ENCODE data around the gene PACSIN3. TPM values are rescaled to one million over a fixed set of nuclear protein-coding genes. Genes with fewer than 3 reads are reported as not detected.
A peak's percentile ranks its signal among the peaks of the same experiment; 100 is the strongest.

The PACSIN3 gene
- total RNA-seq, 1 experiment from 2014 or later, result 76.7 TPM

GRCh38 chr11:47186700-47187695, 764 bp upstream of the PACSIN3 start:
- TF ChIP-seq CTCF (IDR thresholded peaks at IDR 0.05; ENCODE audit: insufficient read depth in 1 of 2, low read depth in 1 of 2, low read length in 1 of 2, severe bottlenecking in 1 of 2, unreplicated experiment in 1 of 2), result peak in 1 of 2 experiments; percentile 31
- BruUV-seq (replicated peaks), result TSS peak; percentile 74
- H3K4me3 ChIP-seq (ENCODE audit: low read depth, low read length), result peak overlapping the region; percentile 74
- H3K27me3 Mint-ChIP-seq (ENCODE audit: insufficient read depth, unreplicated experiment), result no peaks in the 10 kb centered on the region
- no peaks in the 10 kb centered on the region for H3K9me3 Mint-ChIP-seq (ENCODE audit: unreplicated experiment)
- peak overlapping the region; percentile 91 for H3K27ac Mint-ChIP-seq (ENCODE audit: unreplicated experiment)
- H3K4me1 Mint-ChIP-seq (ENCODE audit: low read depth, unreplicated experiment), result peaks cover 17% of the 10 kb centered on the region
- no peaks in the 10 kb centered on the region for H3K9me3 ChIP-seq
- POLR2A ChIA-PET, result interaction anchor here (0.7 to 2.4 kb wide), 14 partner anchors 9 to 528 kb away, joined by 3 to 52 read pairs (median 4); partner anchors contain the start of genes ACP2, AGBL2, DDB2 and NR1H3
- peaks cover 43% of the 10 kb centered on the region for H3K4me1 ChIP-seq
- H3K36me3 Mint-ChIP-seq (ENCODE audit: insufficient read depth, unreplicated experiment), result peaks cover 28% of the 10 kb centered on the region
- no peaks in the 10 kb centered on the region; the same call in none of the 2 replicates for H3K36me3 ChIP-seq (ENCODE audit: control insufficient read depth, insufficient read depth, low read length)
- intact Hi-C loops (cut with micrococcal nuclease; ENCODE audit: unreplicated experiment), result loop anchor here (1.0 kb wide), 1 partner anchor 70 kb away; the partner anchor contains the start of gene NR1H3
- no peaks in the 10 kb centered on the region for H3K27me3 ChIP-seq (replicated peaks; ENCODE audit: control insufficient read depth, insufficient read depth, low read length)
- peak; percentile 78 to 81 for DNase-seq
- H3K4me3 Mint-ChIP-seq (ENCODE audit: unreplicated experiment), result peak overlapping the region; percentile 92
- CTCF ChIA-PET, result interaction anchor here (0.6 to 4.5 kb wide), 10 partner anchors 8 to 186 kb away, joined by 3 to 31 read pairs (median 6); partner anchors contain the start of genes ACP2, DDB2 and NR1H3

GRCh38 chr11:47185305-47186075, 744 bp downstream of the PACSIN3 start:
- ChIA-PET CTCF (interaction anchor here (0.6 to 4.5 kb wide), 9 partner anchors 9 to 170 kb away, joined by 3 to 31 read pairs (median 5); partner anchors contain the start of genes ACP2, DDB2 and NR1H3), POLR2A (interaction anchor here (1.1 to 1.9 kb wide), 5 partner anchors 8 to 72 kb away, joined by 5 to 46 read pairs (median 7); partner anchors contain the start of genes ACP2, DDB2 and NR1H3)
- intact Hi-C loops (cut with micrococcal nuclease; ENCODE audit: unreplicated experiment), result loop anchor here (1.0 kb wide), 1 partner anchor 8 kb away; no protein-coding TSS in a partner anchor
- Mint-ChIP-seq H3K4me3 (ENCODE audit: unreplicated experiment) (peak overlapping the region; percentile 92), H3K36me3 (ENCODE audit: insufficient read depth, unreplicated experiment) (peaks cover 27% of the 10 kb centered on the region), H3K27ac (ENCODE audit: unreplicated experiment) (no peak overlapping the region), H3K27me3 (ENCODE audit: insufficient read depth, unreplicated experiment) (no peaks in the 10 kb centered on the region), H3K9me3 (ENCODE audit: unreplicated experiment) (no peaks in the 10 kb centered on the region), H3K4me1 (ENCODE audit: low read depth, unreplicated experiment) (peaks cover 8% of the 10 kb centered on the region)
- H3K4me3 ChIP-seq (ENCODE audit: low read depth, low read length), result peak overlapping the region; percentile 74
- peak; percentile 68 to 73 for DNase-seq
- no peaks in the 10 kb centered on the region for H3K27me3 ChIP-seq (replicated peaks; ENCODE audit: control insufficient read depth, insufficient read depth, low read length)
- TF ChIP-seq CTCF (IDR thresholded peaks at IDR 0.05; ENCODE audit: insufficient read depth in 1 of 2, low read depth in 1 of 2, low read length in 1 of 2, severe bottlenecking in 1 of 2, unreplicated experiment in 1 of 2), result no peak
- peaks cover 30% of the 10 kb centered on the region for H3K4me1 ChIP-seq
- no TSS peak for BruUV-seq (replicated peaks)
- H3K36me3 ChIP-seq (ENCODE audit: control insufficient read depth, insufficient read depth, low read length), result no peaks in the 10 kb centered on the region; the same call in none of the 2 replicates
- no peaks in the 10 kb centered on the region for H3K9me3 ChIP-seq

Data from Caco-2 (cell line).